Measurements from ENCODE around the gene PDHB.

PDHB gene

GRCh38 chr3:58394339-58394738 lies 39.3 kb downstream of the PDHB start:
- no peak for DNase-seq

- no peak for DNase-seq
Measured at GRCh38 chr3:58392181-58392580, 41.5 kb downstream of the PDHB start.

GRCh38 chr3:58391156-58391865 lies 42.3 kb downstream of the PDHB start:
- no peak for DNase-seq

GRCh38 chr3:58388550-58389091 lies 45.0 kb downstream of the PDHB start:
- DNase-seq: no peak

GRCh38 chr3:58387650-58388546 lies 45.7 kb downstream of the PDHB start:
- DNase-seq: no peak

GRCh38 chr3:58386626-58387365 lies 46.8 kb downstream of the PDHB start:
- no peak for DNase-seq

GRCh38 chr3:58384381-58385090 lies 49.1 kb downstream of the PDHB start:
- no peak for DNase-seq

- DNase-seq: no peak
Measured at GRCh38 chr3:58383904-58384303, 49.7 kb downstream of the PDHB start.

GRCh38 chr3:58383476-58383875 lies 50.2 kb downstream of the PDHB start:
- DNase-seq: no peak

GRCh38 chr3:58379351-58380073 lies 54.1 kb downstream of the PDHB start:
- no peak for DNase-seq

- DNase-seq: no peak
Measured at GRCh38 chr3:58377750-58378149, 55.9 kb downstream of the PDHB start.

All from NCI-H1436 treated with DMSO at 0.1 percent for 48 hours (cell line).